NCI-H82 treated with DMSO at 0.1 percent for 48 hours (cell line): ENCODE results near the gene PCDHB13.

Experiments
- DNase-seq: peaks from one replicate; lab custom pipeline; 2025; ENCODE audit not compliant: unreplicated experiment; lab: John Stamatoyannopoulos, UW

Gene PCDHB13

DNA sequence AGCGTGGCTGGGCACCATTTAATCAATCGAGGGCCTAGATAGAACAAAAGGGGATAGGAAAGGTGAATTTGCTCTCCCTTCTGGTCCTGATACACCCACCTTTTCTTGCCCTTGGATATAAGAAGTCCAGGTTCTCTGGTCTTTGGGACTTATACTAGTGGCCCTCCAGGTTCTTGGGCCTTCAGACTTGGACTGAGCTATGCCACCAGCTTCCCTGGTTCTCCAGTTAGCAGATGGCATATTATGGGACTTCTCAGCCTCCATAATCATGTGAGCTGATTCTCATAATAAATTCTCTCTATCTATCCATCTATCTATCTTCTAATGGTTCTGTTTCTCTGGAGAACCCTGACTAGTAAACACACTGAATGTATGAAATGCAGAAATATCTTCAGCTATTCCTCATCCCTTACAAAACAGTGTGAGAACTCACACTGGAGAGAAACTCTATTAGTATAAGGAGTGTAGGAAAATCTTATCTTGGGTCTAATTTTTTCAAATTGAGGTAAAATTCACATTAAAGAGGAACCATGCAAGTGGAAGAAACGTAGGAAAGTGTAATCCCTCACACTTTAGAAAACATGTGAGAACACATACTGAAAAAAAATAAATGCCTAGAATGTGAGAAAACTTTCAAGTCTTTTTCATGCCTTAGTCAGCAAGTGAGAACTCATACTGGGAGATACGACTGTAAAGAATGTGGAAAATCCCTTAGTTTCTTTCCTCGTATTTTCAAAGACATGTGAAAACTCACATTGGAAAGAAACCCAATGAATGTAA is 46.9 kb downstream of the PCDHB13 start:
- no peak for DNase-seq

- no peak for DNase-seq
Measured at GRCh38 chr5:141261238-141261546, 47.5 kb downstream of the PCDHB13 start.
